ENCODE measurements around the gene HOXB3. TPM values are rescaled to one million over a fixed set of nuclear protein-coding genes. Genes with fewer than 3 reads are reported as not detected.

The HOXB3 gene
- total RNA-seq, 4 donors from 2014 or later, result 2.5 to 11.1 (median 5.8) TPM

- DNase-seq, result no peak
- H3K9me3 ChIP-seq, result no peaks in the 10 kb centered on the region
- H3K36me3 ChIP-seq, result peaks cover 0 to 25% (median 6%) of the 10 kb centered on the region in 3 donors
- no peak for TF ChIP-seq POLR2A (IDR thresholded peaks at IDR 0.05)
- TF ChIP-seq CTCF (IDR thresholded peaks at IDR 0.05), result no peak
- intact Hi-C loops (cut with DNase I), result no loop called here
- 45 to 52% methylated on average over 27 to 37 of the region's 44 CpGs for WGBS, 2 donors
- H3K27me3 ChIP-seq, result peaks cover 0 to 78% (median 0%) of the 10 kb centered on the region in 4 donors
- peaks cover 19 to 100% (median 68%) of the 10 kb centered on the region in 3 donors for H3K4me1 ChIP-seq
- peak overlapping the region; percentile 25 to 63 (median 46) for H3K4me3 ChIP-seq
- peak overlapping the region; percentile 89 to 95 (median 92) for H3K27ac ChIP-seq
Observed at GRCh38 chr17:48554412-48555257, 35.4 kb downstream of the HOXB3 start.

GRCh38 chr17:48553826-48554225 lies 36.2 kb downstream of the HOXB3 start:
- no peak for DNase-seq
- Histone ChIP-seq H3K4me1 (peaks cover 19 to 100% (median 60%) of the 10 kb centered on the region in 3 donors), H3K9me3 (no peaks in the 10 kb centered on the region), H3K27ac (peak overlapping the region; percentile 89 to 95 (median 92)), H3K27me3 (peaks cover 0 to 79% (median 0%) of the 10 kb centered on the region in 4 donors), H3K36me3 (peaks cover 0 to 25% (median 6%) of the 10 kb centered on the region in 3 donors), H3K4me3 (peak overlapping the region in 3 of 4 donors; percentile 42 to 63 (median 50))
- TF ChIP-seq POLR2A (IDR thresholded peaks at IDR 0.05) (no peak), CTCF (IDR thresholded peaks at IDR 0.05) (no peak)
- WGBS, 2 donors, result 38 to 73% methylated on average over 1 of the region's 1 CpG
- intact Hi-C loops (cut with DNase I), result no loop called here

- Histone ChIP-seq H3K36me3 (peaks cover 0 to 25% (median 6%) of the 10 kb centered on the region in 3 donors), H3K4me3 (peak overlapping the region in 2 of 4 donors; percentile 7 to 63), H3K27me3 (peaks cover 0 to 79% (median 0%) of the 10 kb centered on the region in 4 donors), H3K4me1 (peaks cover 19 to 100% (median 59%) of the 10 kb centered on the region in 3 donors), H3K9me3 (no peaks in the 10 kb centered on the region), H3K27ac (peak overlapping the region; percentile 83 to 95 (median 92))
- TF ChIP-seq CTCF (IDR thresholded peaks at IDR 0.05), result no peak
- TF ChIP-seq POLR2A (IDR thresholded peaks at IDR 0.05), result no peak
- intact Hi-C loops (cut with DNase I), result no loop called here
- whole genome bisulfite sequencing, 2 donors, result 40 to 66% methylated on average over 1 to 5 of the region's 5 CpGs
- DNase-seq, result no peak
Observed at GRCh38 chr17:48553190-48553547, 36.9 kb downstream of the HOXB3 start.

GRCh38 chr17:48552466-48553189 lies 37.4 kb downstream of the HOXB3 start:
- Histone ChIP-seq H3K4me1 (peaks cover 19 to 100% (median 55%) of the 10 kb centered on the region in 3 donors), H3K4me3 (peak overlapping the region in 2 of 4 donors; percentile 9 to 63)
- no peak for TF ChIP-seq CTCF (IDR thresholded peaks at IDR 0.05)
- TF ChIP-seq POLR2A (IDR thresholded peaks at IDR 0.05), result peak in 2 of 4 donors; percentile 15 to 36

More at GRCh38 chr17:48552466-48553189, 37.4 kb downstream of the HOXB3 start:
- H3K9me3 ChIP-seq, result no peaks in the 10 kb centered on the region
- peak overlapping the region; percentile 86 to 95 (median 92) for H3K27ac ChIP-seq
- 22 to 46% methylated on average over 2 to 4 of the region's 11 CpGs for WGBS, 2 donors
- intact Hi-C loops (cut with DNase I), result no loop called here
- DNase-seq, result no peak
- H3K27me3 ChIP-seq, result peaks cover 0 to 77% (median 0%) of the 10 kb centered on the region in 4 donors
- peaks cover 0 to 25% (median 6%) of the 10 kb centered on the region in 3 donors for H3K36me3 ChIP-seq
